ENCODE measurements around the gene BMAL1.

GRCh38 chr11:13347901-13348300, 70.3 kb downstream of the BMAL1 start:
- no peak for TF ChIP-seq CTCF (conservative IDR thresholded peaks at IDR 0.05; ENCODE audit: low read depth, low read length)
- TF ChIP-seq EZH2 (IDR thresholded peaks at IDR 0.05; ENCODE audit: borderline replicate concordance, low read depth, low read length, poor library complexity, severe bottlenecking), result no peak
